Parathyroid adenoma (tissue), 2 donors: Measurements from ENCODE around the gene RAP2A.

Source experiments
- H2AFZ ChIP-seq: fragments of 300-600 bp; sonication (generic); one replicate; pipeline ENCODE4 v1.7.0; 2017; ENCODE audit warnings: antibody characterized with exemption, mild to moderate bottlenecking
- H3K27ac ChIP-seq: fragments of 300-600 bp; sonication (generic); one replicate; pipeline ENCODE4 v1.7.0; 2017
- H3K27me3 ChIP-seq: fragments of 300-600 bp; sonication (generic); one replicate; pipeline ENCODE4 v1.7.0; 2017; ENCODE audit warnings: low read length; ENCODE audit not compliant: control insufficient read depth, insufficient read depth
- H3K36me3 ChIP-seq: fragments of 300-600 bp; sonication (generic); one replicate; pipeline ENCODE4 v1.7.0; 2017; ENCODE audit warnings: low read length; ENCODE audit not compliant: control insufficient read depth, insufficient read depth
- H3K4me1 ChIP-seq: fragments of 300-600 bp; sonication (generic); one replicate; pipeline ENCODE4 v1.7.0; 2017; ENCODE audit warnings: control low read depth
- H3K4me2 ChIP-seq: fragments of 300-600 bp; sonication (generic); one replicate; pipeline ENCODE4 v1.7.0; 2017; ENCODE audit warnings: low read length
- H3K4me3 ChIP-seq: fragments of 300-600 bp; sonication (generic); one replicate; pipeline ENCODE4 v1.7.0; 2017; ENCODE audit warnings: low read depth, low read length
- H3K79me2 ChIP-seq: fragments of 300-600 bp; sonication (generic); one replicate; pipeline ENCODE4 v1.7.0; 2017; ENCODE audit warnings: control low read depth
- H3K9ac ChIP-seq: fragments of 300-600 bp; sonication (generic); one replicate; pipeline ENCODE4 v1.7.0; 2017; ENCODE audit warnings: mild to moderate bottlenecking
- H3K9me3 ChIP-seq: fragments of 300-600 bp; sonication (generic); one replicate; pipeline ENCODE4 v1.7.0; 2017; ENCODE audit warnings: low read length; ENCODE audit not compliant: control insufficient read depth
- CTCF ChIP-seq: fragments of 300-600 bp; sonication (generic); IDR thresholded peaks from one replicate; pipeline ENCODE4 v1.7.0; 2017; ENCODE audit warnings: antibody characterized with exemption, mild to moderate bottlenecking
- donor health status: primary hyperparathyroidism.

The RAP2A gene

GRCh38 chr13:97492257-97492656, 58.3 kb downstream of the RAP2A start:
- no peaks in the 10 kb centered on the region for H3K4me1 ChIP-seq
- no peaks in the 10 kb centered on the region for H3K27me3 ChIP-seq
- H3K27ac ChIP-seq, result no peak overlapping the region
- no peak overlapping the region for H3K9ac ChIP-seq
- no peaks in the 10 kb centered on the region for H3K79me2 ChIP-seq
- TF ChIP-seq CTCF, result no peak
- H3K4me3 ChIP-seq, result no peak overlapping the region
- H2AFZ ChIP-seq, result no peak overlapping the region
- H3K36me3 ChIP-seq, result no peaks in the 10 kb centered on the region
- H3K4me2 ChIP-seq, result no peak overlapping the region
- H3K9me3 ChIP-seq, result no peaks in the 10 kb centered on the region

DNA sequence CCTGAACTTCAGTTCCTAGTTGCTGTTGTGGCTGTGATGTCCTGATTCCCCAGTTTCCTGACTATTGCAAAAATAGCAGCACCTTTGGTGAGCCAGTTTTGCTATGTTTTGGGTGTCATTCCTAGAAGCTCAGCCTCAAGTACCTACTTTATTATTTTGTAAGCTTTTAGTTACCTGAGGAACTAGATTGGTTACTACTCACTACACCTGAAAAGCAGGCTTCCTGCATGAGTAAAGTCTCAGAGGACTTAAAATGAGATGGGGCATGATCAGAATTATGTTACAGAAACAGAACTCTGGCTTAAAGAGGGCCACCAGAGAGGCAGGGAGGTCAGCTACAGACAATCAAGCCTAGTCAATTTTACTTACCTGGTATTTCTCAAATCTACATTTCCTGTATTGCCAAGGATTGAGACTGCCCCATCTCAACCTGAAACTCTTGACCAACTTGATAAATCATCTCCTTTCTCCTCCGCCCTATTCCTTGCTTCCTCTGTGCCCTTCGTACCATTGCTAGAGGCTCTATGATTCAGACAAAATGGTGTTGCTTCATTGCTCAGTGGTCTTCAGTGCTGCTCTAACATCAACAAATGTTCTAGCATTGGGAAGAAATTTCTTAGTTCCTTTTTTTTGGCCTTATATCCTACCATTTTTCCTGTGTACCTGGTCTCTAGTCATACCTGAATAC, 58.9 kb downstream of the RAP2A start:
- Histone ChIP-seq H3K79me2 (no peaks in the 10 kb centered on the region), H2AFZ (no peak overlapping the region), H3K9ac (no peak overlapping the region), H3K4me1 (no peaks in the 10 kb centered on the region), H3K36me3 (no peaks in the 10 kb centered on the region), H3K9me3 (no peaks in the 10 kb centered on the region), H3K27me3 (no peaks in the 10 kb centered on the region), H3K4me2 (no peak overlapping the region), H3K27ac (no peak overlapping the region), H3K4me3 (no peak overlapping the region)
- no peak for TF ChIP-seq CTCF

DNA sequence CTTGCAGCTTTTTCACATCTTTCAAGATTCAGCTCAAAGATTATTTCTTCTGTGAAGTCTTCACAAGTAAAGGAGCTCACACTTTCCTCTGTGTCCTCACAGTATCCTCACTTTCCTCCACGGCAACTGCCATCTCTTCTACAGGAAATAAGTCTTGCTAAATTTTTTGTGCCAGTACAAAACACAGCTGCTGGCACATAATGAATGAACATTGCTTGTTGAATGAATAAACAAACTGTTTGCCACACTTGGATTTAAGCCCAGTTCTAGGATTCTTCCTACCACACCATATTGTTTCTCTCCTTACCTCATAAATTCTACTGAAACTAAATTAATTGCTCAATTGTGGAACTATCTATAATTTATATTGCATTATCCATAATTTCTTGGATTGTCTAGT, 59.5 kb downstream of the RAP2A start:
- no peaks in the 10 kb centered on the region for H3K36me3 ChIP-seq
- H3K79me2 ChIP-seq, result no peaks in the 10 kb centered on the region
- no peaks in the 10 kb centered on the region for H3K9me3 ChIP-seq
- H2AFZ ChIP-seq, result no peak overlapping the region
- no peak for TF ChIP-seq CTCF
- H3K4me1 ChIP-seq, result no peaks in the 10 kb centered on the region
- H3K27ac ChIP-seq, result no peak overlapping the region
- no peak overlapping the region for H3K9ac ChIP-seq
- H3K4me2 ChIP-seq, result no peak overlapping the region
- no peak overlapping the region for H3K4me3 ChIP-seq
- H3K27me3 ChIP-seq, result no peaks in the 10 kb centered on the region

DNA sequence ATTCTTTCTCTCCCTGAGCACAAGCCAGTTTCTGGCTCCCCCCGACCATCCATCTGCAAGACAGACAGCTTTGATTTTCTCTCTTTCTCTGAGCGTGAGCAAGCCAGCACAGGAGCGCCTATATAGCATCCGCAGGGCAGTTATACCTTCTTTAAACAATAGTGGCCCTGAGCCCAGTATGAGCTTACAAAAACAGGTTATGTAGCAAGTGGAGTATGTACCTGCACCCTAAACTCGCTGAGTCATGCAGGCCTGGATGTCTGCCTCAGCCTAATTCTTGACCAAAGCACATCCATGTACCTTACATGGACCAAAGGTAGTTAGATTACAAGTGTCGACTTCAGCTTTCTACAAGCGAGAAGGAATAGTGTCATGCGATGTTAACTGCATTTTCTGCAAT, 61.7 kb downstream of the RAP2A start:
- no peak overlapping the region for H3K4me3 ChIP-seq
- no peak overlapping the region for H3K9ac ChIP-seq
- no peaks in the 10 kb centered on the region for H3K79me2 ChIP-seq
- H3K9me3 ChIP-seq, result no peaks in the 10 kb centered on the region
- H3K36me3 ChIP-seq, result no peaks in the 10 kb centered on the region
- TF ChIP-seq CTCF, result no peak
- H3K4me1 ChIP-seq, result no peaks in the 10 kb centered on the region
- no peak overlapping the region for H2AFZ ChIP-seq
- no peak overlapping the region for H3K27ac ChIP-seq
- no peak overlapping the region for H3K4me2 ChIP-seq
- no peaks in the 10 kb centered on the region for H3K27me3 ChIP-seq

DNA sequence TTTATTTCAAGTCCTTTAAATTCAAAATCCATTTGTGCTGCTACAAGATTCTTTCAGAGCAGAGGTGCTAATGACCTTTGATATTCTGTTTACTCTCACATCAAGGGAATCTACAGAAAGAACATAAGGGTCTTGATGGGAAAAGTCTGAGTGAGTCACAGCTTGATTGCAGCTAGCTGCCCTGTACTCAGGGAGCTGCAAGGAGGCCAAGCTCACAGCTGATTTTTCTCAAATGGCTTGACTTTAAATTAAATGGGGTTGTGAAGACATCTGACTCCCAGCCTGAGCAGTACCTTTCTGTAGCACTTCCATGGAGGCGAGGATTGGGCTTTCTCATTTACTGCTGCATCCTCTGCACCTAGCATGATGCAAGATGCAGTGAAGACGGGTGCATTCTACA, 62.5 kb downstream of the RAP2A start:
- no peaks in the 10 kb centered on the region for H3K4me1 ChIP-seq
- no peaks in the 10 kb centered on the region for H3K9me3 ChIP-seq
- no peak overlapping the region for H3K9ac ChIP-seq

More for the DNA sequence above, 62.5 kb downstream of the RAP2A start:
- no peak overlapping the region for H3K27ac ChIP-seq
- no peaks in the 10 kb centered on the region for H3K27me3 ChIP-seq
- no peaks in the 10 kb centered on the region for H3K79me2 ChIP-seq
- no peak overlapping the region for H3K4me2 ChIP-seq
- H3K4me3 ChIP-seq, result no peak overlapping the region
- H3K36me3 ChIP-seq, result no peaks in the 10 kb centered on the region
- no peak for TF ChIP-seq CTCF
- no peak overlapping the region for H2AFZ ChIP-seq
